GM12878 (cell line): ENCODE results near the gene FDPS. TPM values are rescaled to one million over a fixed set of nuclear protein-coding genes. Genes with fewer than 3 reads are reported as not detected.

Experiments
- ASH2L ChIP-seq: fragments of 300-600, 200-600 bp; sonication (generic); IDR thresholded peaks from 2 replicates; pipeline ENCODE4 v1.6.1; 2017; ENCODE audit warnings: low read depth, mild to moderate bottlenecking, borderline replicate concordance
- ATF7 ChIP-seq: fragments of 450-650 bp; IDR thresholded peaks from 2 replicates; pipeline ENCODE4 v1.6.1; 2016; ENCODE audit warnings: low read depth, mild to moderate bottlenecking
- CBX3 ChIP-seq: fragments of 200-600 bp; sonication (generic); IDR thresholded peaks from 2 replicates; pipeline ENCODE4 v1.6.1; 2016; ENCODE audit warnings: low read depth, borderline replicate concordance
- CEBPZ ChIP-seq: fragments of 150-350 bp; IDR thresholded peaks from 2 replicates; pipeline ENCODE4 v1.6.1; 2016; ENCODE audit warnings: low read depth, low read length
- CREM ChIP-seq: IDR thresholded peaks from 2 replicates; pipeline ENCODE4 v1.6.1; 2014; ENCODE audit warnings: antibody characterized with exemption, low read depth
- FOS ChIP-seq: IDR thresholded peaks from 3 replicates; pipeline ENCODE4 v1.6.1; 2011; ENCODE audit warnings: borderline replicate concordance; ENCODE audit not compliant: insufficient read length; ENCODE audit errors: extremely low read depth
- IRF5 ChIP-seq: fragments of 450-650 bp; IDR thresholded peaks from 2 replicates; pipeline ENCODE4 v1.6.1; 2017; ENCODE audit warnings: borderline replicate concordance
- MTA2 ChIP-seq: fragments of 450-650 bp; IDR thresholded peaks from 2 replicates; pipeline ENCODE4 v1.6.1; 2016; ENCODE audit warnings: low read depth, mild to moderate bottlenecking, moderate library complexity
- PAX5 ChIP-seq: IDR thresholded peaks from 2 replicates; pipeline ENCODE4 v1.6.1; 2011; ENCODE audit warnings: low read depth, low read length, borderline replicate concordance
- PAX8 ChIP-seq: fragments of 450-650 bp; IDR thresholded peaks from 2 replicates; pipeline ENCODE4 v1.6.1; 2017; ENCODE audit warnings: mild to moderate bottlenecking, moderate library complexity
- PBX3 ChIP-seq: IDR thresholded peaks from 2 replicates; pipeline ENCODE4 v1.6.1; 2011; ENCODE audit warnings: mild to moderate bottlenecking, low read depth, low read length, moderate library complexity; ENCODE audit not compliant: insufficient replicate concordance
- PRDM15 ChIP-seq: fragments of 450-650 bp; formaldehyde crosslinking; IDR thresholded peaks from 2 replicates; pipeline ENCODE4 v1.4.0; 2020; ENCODE audit warnings: mild to moderate bottlenecking, moderate library complexity
- SREBF2 ChIP-seq: IDR thresholded peaks from 2 replicates; pipeline ENCODE4 v1.6.1; 2012; ENCODE audit warnings: mild to moderate bottlenecking, low read length
- STAT3 ChIP-seq: IDR thresholded peaks from 2 replicates; pipeline ENCODE4 v1.6.1; 2011; ENCODE audit warnings: low read depth, low read length, improper control_type of control experiment
- TARDBP ChIP-seq: IDR thresholded peaks from 2 replicates; pipeline ENCODE4 v1.6.1; 2016; ENCODE audit warnings: borderline replicate concordance
- ZBED1 ChIP-seq: IDR thresholded peaks from 2 replicates; pipeline ENCODE4 v1.6.1; 2016; ENCODE audit warnings: borderline replicate concordance
- polyA plus RNA-seq, 11 experiments: library from polyadenylated mRNA; depleted of rRNA in 4 of 11; unstranded in 6 of 11; stranded (reverse) in 5 of 11; fragments of >200 nt; fragmentation: Nextera tagmentation in 4 of 11; fragmentation: Illumina TruSeq in 1 of 11; extraction: Ambion mirVana in 4 of 11; extraction: Trizol in 1 of 11; gene quantifications; 1 replicate in 1 of 11; 2 replicates in 10 of 11; pipeline versions ENCODE4 v1.2.1 to v1.2.3, GENCODE V29; 2011 to 2016; ENCODE audit warnings: inconsistent platforms in 2 of 11, missing spikeins in 2 of 11, low read depth in 1 of 11
- total RNA-seq, 4 experiments: library from RNA; depleted of rRNA in 3 of 4; stranded (reverse); fragments of >200 nt in 3 of 4; fragmentation: Illumina TruSeq in 1 of 4; extraction: Trizol in 1 of 4; gene quantifications; 2 replicates each; pipeline versions ENCODE4 v1.2.1 to v1.2.3, GENCODE V29; 2013 to 2021

The FDPS gene
- total and polyA plus RNA-seq, 10 of the 15 experiments (the other 5 are each of a cell fraction or from before 2014, with no cell fraction given), result 405 to 1,156 (median 487) TPM

GRCh38 chr1:155308493-155309422 is at the start of gene FDPS (continued):
- TF ChIP-seq PAX8 (no peak), ZBED1 (0 out of 2 replicates have a peak, but pooled peaks have one; percentile 9), ASH2L (no peak), SREBF2 (peak; percentile 78; the same call in 1 of the 2 replicates), STAT3 (no peak), ATF7 (0 out of 2 replicates have a peak, but pooled peaks have one; percentile 62), PAX5 (peak; percentile 65), PRDM15 (CRISPR knock-in tag) (no peak), FOS (peak; percentile 23), CBX3 (no peak), CEBPZ (no peak), IRF5 (peak; percentile 59; the same call in 1 of the 2 replicates), TARDBP (no peak), MTA2 (no peak), CREM (peak; percentile 97), PBX3 (peak; percentile 86)
